Stimulated activated CD8-positive, alpha-beta memory T cell treated with anti-CD3 and anti-CD28 coated beads, Interleukin-15, amount 100 ng/mL, for 48 hours (primary cell): Measurements from ENCODE around the gene ITFG2.
"Not testable (repeated sequence)": the region's sequence is repeated elsewhere in the genome, so short reads cannot be mapped to it uniquely, and the experiment has no call there.

ENCODE experiments used
- DNase-seq, 2 donors: peaks; one replicate each; pipeline ENCODE4 v3.0.0-alpha.2; 2020; ENCODE audit warnings: low read depth in 2 of 2

ITFG2 gene

GRCh38 chr12:2863402-2863801 is 50.9 kb downstream of the ITFG2 start:
- DNase-seq = not testable (repeated sequence)

- DNase-seq = no peak
Measured at GRCh38 chr12:2864198-2864597, 51.7 kb downstream of the ITFG2 start.

GRCh38 chr12:2868986-2869632 is 56.6 kb downstream of the ITFG2 start:
- DNase-seq = not testable (repeated sequence)
